GM23338 (cell line): ENCODE measurements around the gene COLEC12. TPM values are rescaled to one million over a fixed set of nuclear protein-coding genes. Genes with fewer than 3 reads are reported as not detected.

Experiments used
- ATAC-seq: fragments of 200-7000 bp; cut with Tn5 transposase; 3 replicates; pipeline ENCODE4 v1.9.1; 2020
- DNase-seq: peaks from one replicate; pipeline ENCODE4 v3.0.0-alpha.2; 2015; ENCODE audit warnings: low spot score
- H2AFZ ChIP-seq: fragments of 200-600 bp; sonication (generic); 2 replicates; pipeline ENCODE4 v1.8.0; 2016; ENCODE audit warnings: antibody characterized with exemption, mild to moderate bottlenecking, moderate library complexity
- H3F3A ChIP-seq: fragments of 200-600 bp; sonication (generic); replicated peaks from 2 replicates; pipeline ENCODE4 v1.8.0; 2017; ENCODE audit warnings: antibody characterized with exemption, mixed run types, low read depth
- H3K27ac ChIP-seq: fragments of 200-600 bp; sonication (generic); 2 replicates; pipeline ENCODE4 v1.6.1; 2016; ENCODE audit warnings: low read depth
- H3K27me3 ChIP-seq: fragments of 200-600 bp; sonication (generic); 2 replicates; pipeline ENCODE4 v1.8.0; 2016; ENCODE audit warnings: mild to moderate bottlenecking, mixed run types, moderate library complexity; ENCODE audit not compliant: insufficient read depth
- H3K36me3 ChIP-seq: fragments of 200-600 bp; sonication (generic); 2 replicates; pipeline ENCODE4 v1.8.0; 2016; ENCODE audit warnings: mild to moderate bottlenecking; ENCODE audit not compliant: insufficient read depth
- H3K4me1 ChIP-seq: fragments of 200-600 bp; sonication (generic); 2 replicates; pipeline ENCODE4 v1.8.0; 2016; ENCODE audit warnings: mild to moderate bottlenecking, moderate library complexity; ENCODE audit not compliant: insufficient read depth
- H3K4me2 ChIP-seq: fragments of 200-600 bp; sonication (generic); 2 replicates; pipeline ENCODE4 v1.7.1; 2017; ENCODE audit warnings: mixed run types
- H3K4me3 ChIP-seq: fragments of 200-600 bp; sonication (generic); 2 replicates; pipeline ENCODE4 v1.6.1; 2016; ENCODE audit warnings: mixed run types
- H3K79me2 ChIP-seq: fragments of 200-600 bp; sonication (generic); replicated peaks from 2 replicates; pipeline ENCODE4 v1.8.0; 2017; ENCODE audit warnings: mild to moderate bottlenecking; ENCODE audit not compliant: insufficient read depth
- H3K9me2 ChIP-seq: fragments of 200-600 bp; sonication (generic); 2 replicates; pipeline ENCODE4 v1.8.0; 2017; ENCODE audit not compliant: insufficient read depth
- H4K20me1 ChIP-seq: fragments of 200-600 bp; sonication (generic); replicated peaks from 2 replicates; pipeline ENCODE4 v1.8.0; 2017; ENCODE audit warnings: mild to moderate bottlenecking; ENCODE audit not compliant: insufficient read depth
- H3K27ac Mint-ChIP-seq: 2 replicates; pipeline ENCODE4 v1.8.0; 2020; ENCODE audit warnings: inconsistent platforms, mild to moderate bottlenecking, moderate library complexity, mixed read lengths
- H3K27me3 Mint-ChIP-seq: 3 replicates; pipeline ENCODE4 v1.8.0; 2022; ENCODE audit warnings: low read depth, mild to moderate bottlenecking, moderate library complexity, mixed read lengths, inconsistent platforms; ENCODE audit not compliant: insufficient read depth, poor library complexity
- H3K36me3 Mint-ChIP-seq: 3 replicates; pipeline ENCODE4 v1.8.0; 2021; ENCODE audit warnings: low read depth, mild to moderate bottlenecking, inconsistent platforms, moderate library complexity, mixed read lengths
- H3K4me1 Mint-ChIP-seq: 3 replicates; pipeline ENCODE4 v1.8.0; 2020; ENCODE audit warnings: mild to moderate bottlenecking, inconsistent platforms, mixed read lengths
- H3K4me3 Mint-ChIP-seq: 3 replicates; pipeline ENCODE4 v1.8.0; 2021; ENCODE audit warnings: moderate library complexity, mild to moderate bottlenecking, inconsistent platforms, mixed read lengths
- H3K9me3 Mint-ChIP-seq: 3 replicates; pipeline ENCODE4 v1.8.0; 2020; ENCODE audit warnings: moderate library complexity, mild to moderate bottlenecking, inconsistent platforms, mixed read lengths
- ETS1 ChIP-seq: IDR thresholded peaks from 2 replicates; pipeline ENCODE4 v1.6.1; 2016; ENCODE audit warnings: antibody characterized with exemption
- EZH2phosphoT487 ChIP-seq: fragments of 200-600 bp; sonication (generic); IDR thresholded peaks from one replicate; pipeline ENCODE4 v1.8.1; 2018; ENCODE audit warnings: antibody characterized with exemption; ENCODE audit not compliant: unreplicated experiment
- NANOG ChIP-seq: IDR thresholded peaks from 2 replicates; pipeline ENCODE4 v1.6.1; 2016; ENCODE audit warnings: antibody characterized with exemption, borderline replicate concordance
- ZNF462 ChIP-seq: fragments of 250-450 bp; sonication (Bioruptor Pico); IDR thresholded peaks from 2 replicates; pipeline ENCODE4 v1.5.0; 2020; ENCODE audit warnings: mild to moderate bottlenecking, moderate library complexity
- polyA plus RNA-seq: library from polyadenylated mRNA; unstranded; fragments of >200 nt; fragmentation: Nextera tagmentation; extraction: Ambion mirVana; gene quantifications from 2 replicates; pipeline ENCODE4 v1.2.1, GENCODE V29; 2016
- total RNA-seq: library from RNA; depleted of rRNA; stranded (reverse); fragments of >200 nt; shearing (Covaris generic); gene quantifications from 2 replicates; pipeline ENCODE4 v1.2.3, GENCODE V29; 2014

COLEC12 gene
- total and polyA plus RNA-seq, 2 experiments from 2014 or later: 1.1 to 3.2 TPM

GRCh38 chr18:424071-424661 is 76.3 kb downstream of the COLEC12 start:
- no peak overlapping the region for H3K4me2 ChIP-seq

More at GRCh38 chr18:424071-424661, 76.3 kb downstream of the COLEC12 start:
- Histone ChIP-seq H3K4me3 (no peak overlapping the region), H3K79me2 (no peaks in the 10 kb centered on the region), H3K36me3 (no peaks in the 10 kb centered on the region), H3K4me1 (peaks cover 10% of the 10 kb centered on the region; the same call in 1 of the 2 replicates), H3F3A (no peaks in the 10 kb centered on the region), H3K9me2 (no peaks in the 10 kb centered on the region), H3K27me3 (no peaks in the 10 kb centered on the region), H4K20me1 (no peaks in the 10 kb centered on the region), H3K27ac (no peak overlapping the region), H2AFZ (no peak overlapping the region)
- Mint-ChIP-seq H3K27ac (no peak overlapping the region), H3K4me1 (peaks cover 15% of the 10 kb centered on the region), H3K9me3 (no peaks in the 10 kb centered on the region), H3K4me3 (no peak overlapping the region), H3K36me3 (no peaks in the 10 kb centered on the region), H3K27me3 (peaks cover 2% of the 10 kb centered on the region)
- TF ChIP-seq EZH2phosphoT487 (no peak), ZNF462 (CRISPR knock-in tag) (no peak), ETS1 (no peak), NANOG (no peak)
- ATAC-seq (no peak), DNase-seq (no peak)
